ENCODE results near the gene C11orf54.

- no peak for TF ChIP-seq SP1 (IDR thresholded peaks at IDR 0.05)
- no peak for TF ChIP-seq ELF4 (IDR thresholded peaks at IDR 0.05)
- TF ChIP-seq BHLHE40 (IDR thresholded peaks at IDR 0.05; ENCODE audit: borderline replicate concordance) = no peak
- no peak for TF ChIP-seq FOXA1 (IDR thresholded peaks at IDR 0.05)
- TF ChIP-seq PKNOX1 (IDR thresholded peaks at IDR 0.05) = no peak
- no peak for TF ChIP-seq SUZ12 (IDR thresholded peaks at IDR 0.05)
- TF ChIP-seq FOXM1 (IDR thresholded peaks at IDR 0.05; ENCODE audit: borderline replicate concordance) = no peak
- TF ChIP-seq ZNF384 (IDR thresholded peaks at IDR 0.05) = no peak
These were observed 25.6 kb upstream of the C11orf54 start for GRCh38 chr11:93715797-93716396.
